NCI-H82 (cell line): Measurements from ENCODE around the gene GSTM1.
A peak's percentile ranks its signal among the peaks of the same experiment; 100 is the strongest.

Experiments
- DNase-seq: peaks from one replicate; lab custom pipeline; 2025; lab: John Stamatoyannopoulos, UW

Gene GSTM1

DNA sequence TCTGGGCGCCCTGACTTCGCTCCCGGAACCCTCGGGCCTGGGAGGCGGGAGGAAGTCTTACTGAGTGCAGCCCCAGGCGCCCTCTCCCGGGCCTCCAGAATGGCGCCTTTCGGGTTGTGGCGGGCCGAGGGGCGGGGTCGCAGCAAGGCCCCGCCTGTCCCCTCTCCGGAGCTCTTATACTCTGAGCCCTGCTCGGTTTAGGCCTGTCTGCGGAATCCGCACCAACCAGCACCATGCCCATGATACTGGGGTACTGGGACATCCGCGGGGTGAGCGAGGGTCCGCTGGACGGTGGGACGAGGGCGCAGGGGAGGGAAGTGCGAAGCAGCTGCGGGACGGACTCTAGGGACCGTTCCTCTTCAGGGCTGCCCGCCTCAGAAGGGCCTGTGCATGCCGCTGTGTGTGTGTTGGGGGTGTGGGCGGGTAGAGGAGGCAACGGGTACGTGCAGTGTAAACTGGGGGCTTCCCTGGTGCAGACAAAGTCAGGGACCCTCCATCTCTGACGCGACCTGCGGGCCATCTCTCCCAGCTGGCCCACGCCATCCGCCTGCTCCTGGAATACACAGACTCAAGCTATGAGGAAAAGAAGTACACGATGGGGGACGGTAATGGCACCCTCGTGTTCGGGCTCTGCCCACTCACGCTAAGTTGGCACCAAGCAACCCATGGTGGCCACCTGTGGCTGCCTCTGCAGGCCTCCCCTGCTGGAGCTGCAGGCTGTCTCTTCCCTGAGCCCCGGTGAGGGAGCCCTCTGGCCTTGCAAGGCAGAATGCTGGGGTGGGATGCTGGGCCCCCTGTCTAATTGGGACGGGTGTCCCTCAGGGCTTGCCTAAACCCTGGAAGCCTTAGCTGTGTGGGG lies at the start of gene GSTM1:
TSS of gene GSTM1 (plus strand) at position 177 of the 859 bp plus-strand sequence. CDS start at position 234, 57 bp downstream.
- no peak for DNase-seq

DNA sequence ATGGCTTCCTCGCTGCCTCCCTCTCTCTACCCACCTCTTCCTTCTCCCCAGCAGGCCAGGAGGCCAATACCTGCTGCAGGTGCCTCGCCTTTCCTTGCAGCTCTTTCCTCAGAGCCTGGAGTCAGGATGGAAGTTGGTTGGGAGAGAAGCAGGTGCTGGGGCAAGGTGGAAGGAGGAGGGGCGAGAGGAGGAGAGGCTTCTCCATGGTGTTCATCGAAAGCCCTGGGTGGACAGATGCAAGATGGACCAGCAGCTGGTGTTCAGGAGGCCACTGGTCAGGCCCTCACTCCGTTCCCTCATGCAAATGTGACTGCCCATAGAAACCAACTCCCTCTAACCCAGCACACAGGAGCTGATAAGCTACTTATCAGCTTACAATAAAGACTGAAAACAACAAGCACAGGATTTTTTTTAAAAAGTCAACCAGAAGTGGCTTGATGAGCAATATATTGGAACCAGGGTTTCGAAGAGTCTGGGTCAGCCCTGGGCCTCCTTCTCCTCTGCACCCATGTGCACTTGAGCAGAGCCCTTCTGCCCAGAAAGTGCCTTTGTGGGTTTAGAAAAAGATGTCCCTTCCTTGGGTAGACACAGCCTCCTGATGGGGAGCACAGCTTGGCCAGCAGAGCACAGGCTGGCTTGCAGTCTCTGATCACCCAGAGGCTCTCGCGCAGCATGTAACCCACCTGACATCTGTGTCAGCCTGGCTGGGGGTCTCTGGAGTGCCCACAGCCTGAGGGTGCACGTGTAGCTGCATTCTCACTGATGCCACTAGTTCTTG lies 48.4 kb upstream of the GSTM1 start:
- peak; percentile 78 for DNase-seq

DNA sequence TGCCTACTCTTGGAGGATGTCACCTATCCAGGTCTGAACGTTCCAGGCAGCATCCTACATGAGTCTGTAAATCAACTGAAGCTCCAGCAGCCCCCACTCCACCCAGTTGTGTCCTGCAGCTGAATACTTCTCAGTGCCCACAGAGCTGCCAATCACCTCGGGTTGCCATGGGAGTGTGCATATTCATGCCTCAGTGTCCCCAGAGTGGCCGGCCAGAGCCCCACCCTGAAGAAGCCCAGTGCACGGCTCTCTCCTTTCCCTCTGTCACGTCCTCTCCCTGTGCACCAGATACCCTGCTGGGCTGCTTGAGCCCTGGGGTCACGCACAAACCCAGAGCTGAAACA lies 47.8 kb upstream of the GSTM1 start:
- no peak for DNase-seq

DNA sequence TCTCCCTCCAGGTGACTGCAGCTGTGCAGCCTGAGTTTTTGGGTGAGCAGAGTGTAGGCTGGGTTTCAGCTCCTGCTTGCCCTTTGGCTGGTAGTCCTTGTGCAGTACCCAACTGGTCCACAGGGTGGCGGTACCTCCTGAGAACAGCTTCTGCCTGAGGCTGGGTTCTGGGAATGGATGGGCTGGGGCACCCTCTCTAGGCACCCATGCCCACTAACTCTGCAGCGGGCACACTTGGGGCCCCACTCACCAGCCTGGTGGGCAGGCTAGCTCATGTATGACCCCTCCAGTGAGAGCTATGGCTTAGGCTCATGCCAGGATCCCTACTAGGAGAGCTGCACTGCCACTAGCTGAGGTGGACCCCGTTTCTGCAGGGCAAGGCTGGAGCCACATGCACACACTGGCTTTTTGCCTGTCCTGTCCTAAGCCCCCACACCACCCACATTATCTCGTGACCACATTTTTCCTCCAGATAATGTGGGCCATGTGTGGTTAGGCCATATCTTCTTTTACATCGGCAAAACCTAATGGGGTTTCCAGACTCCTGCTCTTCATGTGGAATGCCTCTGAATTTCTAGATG lies 47.2 kb upstream of the GSTM1 start:
- peak; percentile 85 for DNase-seq

DNA sequence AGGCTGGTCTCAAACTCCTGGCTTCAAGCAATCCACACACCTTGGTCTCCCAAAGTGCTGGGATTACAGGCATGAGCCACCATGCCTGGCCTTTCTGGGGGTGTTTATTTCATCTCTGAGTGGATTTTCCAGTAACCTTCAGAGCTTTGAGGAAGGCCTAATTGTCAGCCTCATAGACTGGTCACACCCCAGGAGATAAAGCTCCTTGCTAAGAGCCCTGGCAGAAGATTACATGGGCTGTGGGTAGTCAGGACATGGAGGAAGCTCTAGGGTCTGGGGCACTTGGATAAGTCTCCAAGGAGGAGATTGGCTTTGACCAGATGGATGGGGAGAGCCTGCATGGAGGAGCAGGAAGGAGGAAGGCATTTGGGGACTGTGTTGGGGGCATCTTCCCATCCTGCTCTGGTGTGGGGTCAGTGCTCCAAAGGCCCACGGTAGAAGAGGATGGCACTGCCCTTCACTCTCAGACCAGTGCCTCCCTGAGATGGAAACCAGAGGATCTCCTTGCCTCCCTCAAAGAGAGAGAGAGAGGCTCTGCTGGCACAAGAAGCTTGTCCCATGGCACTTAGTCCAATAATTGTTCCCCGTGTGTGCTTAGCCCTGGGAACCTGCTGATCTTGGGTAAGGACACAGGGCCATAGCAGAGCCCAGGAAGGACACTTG lies 46.4 kb upstream of the GSTM1 start:
- no peak for DNase-seq

DNA sequence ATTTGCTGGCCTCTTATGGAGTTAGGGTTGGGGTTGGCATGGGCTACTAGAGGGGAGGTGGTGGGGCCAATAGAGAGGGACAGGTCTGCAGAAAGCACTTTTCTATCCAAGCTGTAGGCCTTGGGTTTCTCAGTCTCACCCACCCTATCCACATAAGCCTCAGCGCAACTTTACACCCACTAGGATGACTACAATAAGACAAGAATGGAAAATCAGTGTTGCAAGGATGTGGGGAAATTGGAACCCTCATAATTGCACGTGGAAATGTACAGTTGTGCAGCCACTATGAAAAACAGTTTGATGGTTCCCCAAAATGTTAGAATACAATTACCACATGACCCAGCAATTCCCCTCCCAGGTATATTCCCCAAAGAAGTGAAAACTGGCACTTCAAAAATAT lies 45.8 kb upstream of the GSTM1 start:
- no peak for DNase-seq

DNA sequence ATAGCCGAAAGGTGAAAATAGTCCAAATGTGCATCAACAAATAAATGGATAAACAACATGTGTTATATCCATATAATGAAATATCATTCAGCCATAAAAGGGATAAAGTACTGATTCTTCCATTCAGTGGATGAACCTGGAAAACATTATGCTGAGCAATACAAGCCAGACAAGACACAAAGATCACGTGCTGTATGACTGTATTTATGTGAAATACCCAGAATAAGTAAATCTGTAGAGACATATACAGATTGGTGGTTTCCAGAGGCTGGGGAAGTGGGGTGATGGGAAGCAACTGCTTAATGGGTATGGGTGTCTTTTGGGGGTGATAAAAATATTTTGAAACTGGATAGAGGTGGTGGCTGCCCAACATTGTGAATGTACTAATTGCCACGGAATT lies 45.0 kb upstream of the GSTM1 start:
- DNase-seq, result no peak

DNA sequence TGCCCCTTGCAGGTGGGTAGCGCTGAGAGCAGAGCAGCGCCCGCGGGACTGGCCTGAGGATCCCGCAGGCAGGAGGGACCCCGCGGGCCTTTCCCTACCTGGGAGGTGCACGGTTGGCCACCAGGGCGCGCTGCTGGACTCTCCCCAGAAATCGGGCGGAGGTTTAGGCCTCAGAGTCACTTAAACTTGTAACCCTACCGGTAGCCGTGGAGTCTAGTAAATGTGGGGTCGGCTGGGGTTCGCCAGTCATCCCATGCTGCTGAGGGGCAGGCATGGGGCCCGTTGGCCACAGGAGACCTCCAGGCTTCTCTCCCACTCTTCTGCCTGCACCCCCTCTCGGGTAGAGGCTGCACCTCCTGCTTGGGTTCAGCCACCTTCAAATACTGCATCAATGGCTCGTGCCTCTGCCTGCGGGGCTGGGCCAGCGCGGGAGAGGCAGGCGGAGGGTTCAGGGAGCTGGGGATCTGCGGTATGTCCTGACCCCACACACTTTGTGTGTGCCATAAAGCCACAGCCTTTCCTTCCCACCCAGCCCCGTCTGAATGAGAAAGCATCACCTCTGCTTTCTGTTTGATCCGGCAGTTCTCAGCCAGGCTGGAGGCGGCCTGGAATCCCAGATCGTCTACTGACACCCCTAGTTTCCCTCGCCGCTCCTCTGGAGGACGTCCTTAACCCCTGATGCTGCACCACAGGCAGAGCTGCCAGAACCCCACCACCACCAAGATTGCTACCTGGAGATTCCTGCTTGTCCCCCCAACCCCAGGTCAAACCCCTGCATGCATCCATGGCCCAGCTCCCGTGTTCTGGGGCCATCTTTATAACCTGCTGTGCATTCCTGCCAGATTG lies 44.0 kb upstream of the GSTM1 start:
- peak; percentile 88 for DNase-seq

DNA sequence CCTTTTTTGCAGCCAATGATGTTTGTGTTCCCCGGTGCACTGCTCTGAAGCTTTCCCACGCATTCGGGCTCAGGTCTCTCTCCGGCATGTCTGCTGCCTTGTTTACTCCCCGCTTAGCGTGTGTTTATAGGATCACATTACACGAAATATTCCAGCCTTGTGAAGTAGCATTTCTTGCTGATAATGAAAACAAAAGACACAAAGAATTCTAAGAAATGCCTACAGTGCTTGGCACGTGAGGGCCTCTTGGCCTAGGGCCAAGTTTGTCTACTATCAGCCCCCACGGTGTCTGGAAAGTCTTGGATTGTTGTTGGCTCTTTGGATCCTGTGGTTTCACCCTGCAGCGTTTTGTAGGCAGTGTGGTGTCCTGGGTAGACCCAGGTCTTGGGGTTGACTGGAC lies 42.9 kb upstream of the GSTM1 start:
- no peak for DNase-seq

DNA sequence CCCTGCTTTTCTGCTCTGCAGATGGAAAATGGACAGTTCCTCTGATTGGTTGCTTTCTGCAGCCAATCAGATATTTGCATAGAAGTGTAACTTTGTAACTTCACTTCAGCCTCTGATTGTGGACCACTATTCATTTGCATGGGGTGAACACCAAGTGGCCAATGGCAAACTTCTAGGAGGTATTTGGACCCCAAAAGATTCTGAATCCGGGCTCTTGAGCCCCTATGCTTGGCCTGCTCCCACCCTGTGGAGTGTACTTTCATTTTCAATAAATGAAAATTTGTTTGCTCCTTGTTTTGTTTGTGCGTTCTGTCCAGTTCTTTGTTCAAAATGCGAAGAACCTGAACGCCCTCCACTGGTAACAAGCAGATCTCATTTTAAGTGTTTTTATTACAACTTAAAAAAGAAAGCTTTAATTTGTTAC lies 38.1 kb upstream of the GSTM1 start:
- no peak for DNase-seq

DNA sequence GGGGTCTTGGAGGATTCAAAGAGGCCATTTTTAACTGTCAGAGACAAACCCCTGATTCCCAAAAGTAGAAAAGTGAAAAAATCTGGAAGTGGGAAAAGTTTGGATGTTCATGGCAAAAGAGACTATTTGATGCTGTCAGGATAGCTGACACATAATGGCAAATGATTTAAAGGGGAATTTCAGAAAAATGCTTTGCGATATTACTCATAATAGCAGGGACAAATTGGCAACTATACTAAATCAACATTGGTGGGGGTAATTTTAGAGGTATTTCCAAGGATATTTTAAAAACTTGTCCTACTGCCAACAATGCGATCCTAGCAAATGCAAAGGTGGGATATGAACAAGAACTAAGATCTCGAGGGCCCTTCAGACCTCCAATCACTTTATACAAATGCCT lies 37.0 kb upstream of the GSTM1 start:
- no peak for DNase-seq

DNA sequence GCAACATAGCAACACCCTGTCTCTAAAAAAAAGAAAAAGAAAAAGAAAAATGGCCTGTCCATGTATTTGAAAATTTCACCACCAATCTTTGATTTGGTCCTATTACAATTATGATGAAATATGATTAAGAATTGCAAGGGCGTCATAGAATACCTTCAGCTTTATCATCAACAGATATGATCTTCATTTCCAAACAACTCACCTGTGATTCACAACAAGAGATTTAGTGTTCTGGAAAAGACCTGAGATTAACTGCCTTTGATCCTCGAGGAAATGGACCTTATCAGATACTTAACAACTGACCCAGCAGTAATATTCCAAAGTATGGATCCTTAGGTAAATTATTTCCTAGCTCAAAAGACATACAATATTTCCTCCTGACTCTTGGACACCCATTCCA lies 35.2 kb upstream of the GSTM1 start:
- DNase-seq, result no peak

DNA sequence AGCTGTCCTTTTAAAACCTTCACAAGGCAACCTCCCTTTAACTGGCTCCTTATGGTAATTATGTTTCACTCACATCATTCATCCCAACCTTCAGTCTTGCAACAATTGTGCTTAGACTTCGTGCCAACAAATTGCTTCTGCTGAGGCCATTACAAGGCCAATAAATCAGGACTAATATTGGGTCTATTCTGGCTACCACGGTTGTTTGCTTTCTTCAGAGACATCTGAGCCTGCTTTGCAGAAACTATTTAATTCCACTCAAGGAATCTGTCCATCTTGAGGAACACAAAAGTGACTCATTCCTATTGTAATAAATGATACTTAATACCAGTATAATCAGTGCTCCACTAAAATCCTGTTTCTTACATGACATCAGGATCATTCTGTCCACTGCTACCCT lies 34.3 kb upstream of the GSTM1 start:
- no peak for DNase-seq

DNA sequence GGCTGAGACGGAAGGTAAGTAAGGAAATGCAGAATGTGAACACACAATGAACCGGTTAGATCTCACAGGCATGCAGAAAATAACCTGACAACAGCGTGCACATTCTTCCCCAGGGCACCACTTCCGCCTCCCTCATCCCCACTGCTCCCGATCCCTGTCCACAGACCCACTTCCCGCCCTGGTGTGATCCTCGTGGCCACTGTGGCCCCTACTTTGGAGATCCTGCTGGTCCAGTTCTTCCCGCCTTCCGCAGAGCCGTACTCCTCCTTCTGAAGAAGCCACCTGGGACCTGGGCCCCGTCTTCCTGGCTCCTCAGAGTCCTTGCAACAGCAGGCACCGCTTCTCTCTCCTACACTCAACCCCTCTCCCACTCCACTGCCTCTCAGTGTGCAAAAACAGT lies 33.1 kb upstream of the GSTM1 start:
- DNase-seq, result no peak

DNA sequence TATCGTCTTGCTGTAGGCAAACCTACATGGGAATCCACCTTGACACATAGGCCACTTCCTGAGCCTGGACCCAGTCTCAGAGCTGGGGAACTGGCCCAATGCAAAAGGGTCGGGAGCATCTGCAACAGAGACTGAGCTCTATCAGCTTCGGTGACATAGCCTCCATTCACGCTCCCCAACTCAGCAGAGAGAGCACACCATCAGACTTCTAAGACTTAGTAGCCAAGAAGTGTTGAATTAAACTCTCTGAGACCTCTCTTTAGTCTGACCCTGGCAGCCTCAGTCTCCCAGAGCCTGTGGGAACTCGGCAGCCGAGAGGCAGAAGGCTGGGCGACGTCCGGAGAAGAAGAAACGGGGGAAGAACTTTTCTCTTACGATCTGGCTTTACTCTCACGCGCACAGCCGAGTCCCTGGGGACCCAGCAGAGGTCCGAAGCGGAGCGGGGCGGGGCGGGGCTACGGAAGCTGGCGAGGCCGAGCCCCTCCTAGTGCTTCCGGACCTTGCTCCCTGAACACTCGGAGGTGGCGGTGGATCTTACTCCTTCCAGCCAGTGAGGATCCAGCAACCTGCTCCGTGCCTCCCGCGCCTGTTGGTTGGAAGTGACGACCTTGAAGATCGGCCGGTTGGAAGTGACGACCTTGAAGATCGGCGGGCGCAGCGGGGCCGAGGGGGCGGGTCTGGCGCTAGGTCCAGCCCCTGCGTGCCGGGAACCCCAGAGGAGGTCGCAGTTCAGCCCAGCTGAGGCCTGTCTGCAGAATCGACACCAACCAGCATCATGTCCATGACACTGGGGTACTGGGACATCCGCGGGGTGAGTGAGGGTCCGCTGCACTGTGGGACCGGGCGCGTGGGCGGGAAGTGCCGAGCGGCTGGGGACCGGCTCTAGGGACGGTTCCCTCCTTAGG lies 31.8 kb upstream of the GSTM1 start, which contains the start of gene GSTM4:
TSS of gene GSTM4 (plus strand) at position 485 of the 905 bp plus-strand sequence. CDS start at position 776, 291 bp downstream.
- peak; percentile 81 for DNase-seq

DNA sequence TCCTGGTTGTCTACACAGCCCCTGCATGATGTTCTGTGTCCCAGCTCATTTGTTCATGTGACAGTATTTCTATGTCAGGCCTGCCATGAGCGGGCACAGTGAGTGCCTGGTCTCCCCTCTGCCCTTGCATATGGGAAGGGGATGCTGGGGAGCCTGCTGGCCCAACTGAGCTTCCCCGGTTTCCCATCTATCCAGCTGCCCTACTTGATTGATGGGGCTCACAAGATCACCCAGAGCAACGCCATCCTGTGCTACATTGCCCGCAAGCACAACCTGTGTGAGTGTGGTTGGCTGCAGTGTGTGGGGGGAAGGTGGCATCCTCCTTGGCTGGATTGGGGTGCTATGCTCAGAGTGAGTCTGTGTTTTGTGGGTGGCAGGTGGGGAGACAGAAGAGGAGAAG lies 30.2 kb upstream of the GSTM1 start:
- no peak for DNase-seq

DNA sequence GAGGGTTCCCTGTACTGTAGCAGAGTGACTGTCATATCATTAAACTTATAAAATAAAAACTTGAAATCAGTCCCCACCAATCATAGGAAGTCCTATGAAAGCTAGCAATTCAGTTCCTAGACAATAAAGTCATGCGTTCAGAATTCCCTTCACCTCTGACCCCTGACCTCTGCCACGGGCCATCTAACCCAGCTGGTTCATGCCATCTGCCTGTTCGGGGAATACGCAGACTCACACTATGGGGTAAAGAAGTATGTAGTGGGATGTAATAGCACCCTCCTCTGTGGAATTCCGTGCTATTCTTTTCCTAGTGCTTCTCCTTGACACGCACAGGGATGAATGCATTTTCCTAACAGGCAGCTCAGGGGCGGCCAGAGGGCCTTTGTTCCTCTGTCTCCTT lies 29.6 kb upstream of the GSTM1 start:
- no peak for DNase-seq

DNA sequence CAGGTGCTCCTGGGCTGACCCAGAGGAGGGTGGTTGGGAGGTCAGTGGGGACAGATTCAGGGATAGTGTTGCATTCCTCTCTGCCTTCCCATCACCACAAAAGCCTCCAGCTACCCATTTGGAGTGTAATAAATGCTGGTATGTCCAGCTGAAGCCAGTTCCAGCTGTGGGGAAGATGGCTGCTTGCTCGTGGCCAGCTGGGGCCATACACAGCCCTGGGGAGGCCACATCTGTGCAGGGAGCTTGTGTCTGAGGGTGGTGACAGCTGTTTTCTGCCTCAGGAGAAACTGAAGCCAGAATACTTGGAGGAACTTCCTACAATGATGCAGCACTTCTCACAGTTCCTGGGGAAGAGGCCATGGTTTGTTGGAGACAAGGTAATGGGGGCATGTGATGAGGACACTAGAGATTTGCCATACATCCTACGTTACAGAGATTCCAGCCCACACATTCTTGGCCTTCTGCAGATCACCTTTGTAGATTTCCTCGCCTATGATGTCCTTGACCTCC lies 29.0 kb upstream of the GSTM1 start:
- DNase-seq, result no peak

DNA sequence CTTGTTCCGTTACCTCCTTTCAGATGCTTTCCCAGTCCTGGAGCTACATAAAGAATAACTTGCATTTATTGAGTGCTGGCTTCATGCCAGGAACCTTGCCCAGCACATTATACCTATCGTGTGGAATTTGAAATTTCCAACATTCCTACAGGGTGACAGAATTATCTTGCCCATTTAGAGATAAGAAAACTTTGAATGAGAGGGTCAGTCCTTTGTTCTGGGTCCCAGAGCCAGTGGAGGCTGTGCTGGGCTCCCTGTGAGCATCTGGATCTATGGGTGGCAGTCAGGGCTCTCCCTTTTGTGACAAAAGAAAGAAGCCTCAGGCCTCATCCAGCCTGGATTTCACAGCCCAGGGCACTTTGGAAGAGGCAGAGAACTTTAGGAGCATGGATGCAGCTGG lies 28.5 kb upstream of the GSTM1 start:
- DNase-seq, result no peak
